GM11168 (cell line): Measurements from ENCODE around the gene GALNT1.

ENCODE experiments used
- in situ Hi-C: fragments of 300-500 bp; cut with MboI; formaldehyde crosslinking; loops from one replicate; pipeline ENCODE4 v1.12.0; 2022; ENCODE audit warnings: low sequenced_read_pairs; ENCODE audit not compliant: unreplicated experiment

Gene GALNT1

DNA sequence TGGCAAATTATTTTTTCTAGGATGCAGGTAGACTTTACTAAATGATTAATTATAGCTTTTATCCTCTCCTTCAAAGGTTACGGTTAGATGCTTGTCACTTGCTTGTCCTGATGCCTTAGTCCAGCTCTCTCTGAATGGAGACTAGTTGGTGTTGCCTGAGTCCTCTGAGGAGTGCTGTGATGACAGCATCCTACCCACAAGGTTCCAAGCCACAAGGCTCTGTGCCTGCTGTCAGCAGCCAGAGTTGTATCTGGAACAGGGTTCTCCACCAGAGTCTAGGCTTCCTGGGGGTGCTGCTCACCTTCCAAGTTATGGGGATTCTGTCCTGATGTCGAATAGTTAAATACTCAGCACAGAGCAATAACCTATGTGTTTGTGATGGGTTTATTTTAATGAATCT, 125.7 kb downstream of the GALNT1 start:
- in situ Hi-C loops, result no loop called here

GRCh38 chr18:35707674-35708073, 126.1 kb downstream of the GALNT1 start:
- in situ Hi-C loops, result no loop called here

DNA sequence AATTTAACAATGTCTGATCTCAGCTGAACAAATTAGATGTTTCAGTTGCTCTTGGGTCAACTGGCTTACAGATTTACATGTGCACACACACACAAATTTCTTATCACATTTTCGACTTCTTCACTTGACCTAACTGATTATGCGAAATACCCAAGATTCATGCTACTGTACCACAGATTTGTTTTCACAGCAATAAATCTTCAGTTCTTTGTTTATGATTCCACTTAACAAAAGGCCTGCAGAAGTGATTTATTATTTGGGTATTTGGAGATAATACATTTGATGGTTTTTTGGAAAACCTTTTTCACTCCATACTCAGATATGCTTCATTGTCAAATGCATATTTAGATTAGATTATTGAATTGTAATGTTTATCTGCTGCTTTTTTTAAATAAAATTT, 129.0 kb downstream of the GALNT1 start:
- in situ Hi-C loops, result no loop called here

DNA sequence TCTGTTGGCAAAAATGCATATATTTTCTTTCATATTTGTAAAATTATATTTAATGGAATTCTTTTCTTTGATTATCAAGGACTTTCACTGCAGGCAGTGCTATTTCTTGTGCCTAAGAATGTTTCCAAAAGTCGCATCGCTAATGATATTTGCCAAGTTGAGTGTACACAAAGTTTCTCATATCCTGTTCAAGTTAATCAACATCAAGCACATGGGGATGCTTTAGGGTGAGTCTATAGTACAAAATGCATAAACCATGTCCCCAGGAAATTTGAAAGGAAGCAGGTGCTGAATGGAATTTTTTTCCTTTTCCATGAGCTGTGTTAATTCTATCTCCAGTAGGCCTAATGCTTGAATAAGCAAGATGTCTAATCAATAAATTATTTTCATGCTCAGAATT, 129.7 kb downstream of the GALNT1 start:
- in situ Hi-C loops, result no loop called here

DNA sequence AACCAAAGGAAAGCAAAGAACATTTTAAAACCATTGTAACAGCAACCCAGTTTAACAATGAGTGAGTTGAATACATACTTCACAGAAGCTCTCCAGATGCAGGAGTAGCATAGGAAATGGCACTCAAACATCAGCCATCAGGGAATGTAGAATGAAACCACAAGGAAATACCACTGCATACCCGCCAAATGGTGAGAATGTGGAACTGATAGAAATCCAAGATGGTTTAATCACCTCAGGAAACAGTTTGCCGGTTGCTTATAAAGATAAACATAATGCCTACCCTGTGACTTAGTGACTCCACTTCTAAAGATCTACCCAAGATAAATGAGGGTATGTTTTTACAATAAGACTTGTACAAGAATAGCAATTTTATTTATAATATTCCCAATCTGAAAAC, 132.0 kb downstream of the GALNT1 start:
- in situ Hi-C loops, result no loop called here

- in situ Hi-C loops, result no loop called here
These were observed 133.0 kb downstream of the GALNT1 start for GRCh38 chr18:35714539-35714938.

DNA sequence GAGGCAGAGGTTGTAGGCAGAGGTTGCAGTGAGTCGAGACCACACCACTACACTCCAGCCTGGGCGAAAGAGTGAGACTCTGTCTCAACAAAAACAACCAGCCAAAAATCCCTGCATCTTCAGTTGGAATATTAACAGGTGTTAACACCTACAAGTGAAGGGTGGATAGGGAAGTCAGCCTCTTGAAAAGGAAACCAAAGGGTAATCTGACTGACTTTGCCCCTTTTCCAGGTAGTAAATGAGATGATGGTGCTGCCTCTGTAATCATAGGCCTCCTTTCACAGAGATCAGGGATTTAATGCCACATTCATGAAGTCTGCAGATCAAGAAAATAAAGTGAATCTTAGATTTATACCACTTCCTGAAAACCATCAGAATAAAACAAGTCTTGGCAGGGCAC, 133.6 kb downstream of the GALNT1 start:
- in situ Hi-C loops, result no loop called here

- in situ Hi-C loops, result no loop called here
These were observed 134.8 kb downstream of the GALNT1 start for GRCh38 chr18:35716169-35716831.

DNA sequence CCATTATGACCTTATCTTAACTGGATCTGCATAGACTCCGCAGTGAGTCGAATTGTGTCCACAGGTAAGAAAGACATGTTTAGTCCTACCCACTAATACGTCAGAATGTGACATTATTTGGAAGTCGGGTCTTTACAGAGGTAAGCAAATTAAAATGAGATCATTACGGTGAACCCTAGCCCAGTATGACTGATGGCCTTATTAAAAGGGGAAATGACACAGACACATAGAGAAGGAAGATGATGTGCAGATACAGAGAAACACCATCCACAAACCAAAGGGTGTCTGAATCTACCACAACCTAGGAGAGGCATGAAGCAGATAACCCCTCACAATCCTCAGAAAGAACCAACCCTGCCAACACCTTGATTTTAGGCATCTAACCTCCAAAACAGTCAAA, 135.6 kb downstream of the GALNT1 start:
- in situ Hi-C loops, result no loop called here

GRCh38 chr18:35721431-35722081, 140.0 kb downstream of the GALNT1 start:
- in situ Hi-C loops, result no loop called here

DNA sequence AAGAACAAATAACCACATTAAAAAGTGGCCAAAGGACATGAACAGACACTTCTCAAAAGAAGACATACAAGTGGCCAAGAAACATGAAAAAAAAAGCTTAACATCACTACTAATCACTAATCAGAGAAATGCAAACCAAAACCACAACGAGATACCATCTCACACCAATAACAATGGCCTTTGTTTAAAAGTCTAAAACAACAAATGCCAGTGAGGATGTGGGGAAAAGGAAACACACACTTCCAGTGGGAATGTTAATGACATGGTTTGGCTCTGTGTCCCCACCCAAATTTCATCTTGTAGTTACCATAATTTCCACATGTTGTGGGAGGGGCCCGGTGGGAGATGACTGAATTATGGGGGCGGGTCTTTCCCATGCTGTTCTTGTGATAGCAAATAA, 147.1 kb downstream of the GALNT1 start:
- in situ Hi-C loops, result no loop called here

GRCh38 chr18:35729991-35730668, 148.6 kb downstream of the GALNT1 start:
- in situ Hi-C loops, result no loop called here

DNA sequence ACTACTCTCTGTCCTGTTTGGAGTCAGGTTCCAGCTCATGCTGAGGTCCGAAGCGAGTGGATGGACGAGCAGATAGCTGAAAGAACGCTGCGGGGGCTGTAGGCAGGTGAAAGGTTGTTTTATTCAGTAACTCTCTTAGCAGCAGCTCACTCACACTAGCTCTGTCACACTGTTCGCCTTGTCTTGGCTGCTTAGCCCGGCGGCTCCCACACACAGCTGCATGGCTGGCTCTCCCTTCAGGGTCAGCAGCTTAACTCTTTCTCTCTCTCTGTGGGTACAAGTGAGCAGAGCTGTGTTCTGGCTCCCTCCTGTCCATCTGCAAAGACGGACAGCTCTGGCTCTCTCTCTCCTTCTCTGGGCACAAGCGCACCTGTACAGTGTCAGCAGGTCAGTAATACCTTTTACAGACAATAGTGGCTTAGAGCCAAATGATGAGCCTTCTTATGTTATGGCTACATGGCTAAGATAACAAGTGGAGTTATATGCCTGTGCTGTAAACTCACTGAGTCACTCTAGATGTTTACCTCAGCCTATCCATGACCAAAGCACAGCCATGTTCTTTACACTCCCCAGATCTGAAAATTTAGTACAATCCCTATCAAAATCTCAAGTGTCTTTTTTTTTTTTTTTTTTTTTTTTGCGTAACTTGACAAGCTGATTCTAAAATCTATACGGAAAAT, 149.3 kb downstream of the GALNT1 start:
- in situ Hi-C loops, result no loop called here

DNA sequence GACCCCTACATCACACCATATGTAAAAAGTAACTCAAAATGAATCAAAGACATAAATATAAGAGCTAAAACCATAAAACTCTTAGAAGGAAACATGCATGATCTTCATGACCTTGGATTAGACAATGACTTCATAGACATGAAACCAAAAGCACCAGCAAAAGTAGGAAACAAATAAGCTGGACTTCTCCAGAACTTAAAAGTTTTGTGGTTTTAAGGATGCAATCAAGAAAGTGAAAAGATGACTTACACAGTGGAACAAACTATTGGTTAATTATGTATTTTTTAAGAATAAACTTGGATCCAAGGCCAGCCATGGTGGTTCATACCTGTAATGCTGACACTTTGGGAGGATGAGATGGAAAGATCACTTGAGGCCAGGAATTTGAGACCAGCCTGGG, 150.2 kb downstream of the GALNT1 start:
- in situ Hi-C loops, result no loop called here

DNA sequence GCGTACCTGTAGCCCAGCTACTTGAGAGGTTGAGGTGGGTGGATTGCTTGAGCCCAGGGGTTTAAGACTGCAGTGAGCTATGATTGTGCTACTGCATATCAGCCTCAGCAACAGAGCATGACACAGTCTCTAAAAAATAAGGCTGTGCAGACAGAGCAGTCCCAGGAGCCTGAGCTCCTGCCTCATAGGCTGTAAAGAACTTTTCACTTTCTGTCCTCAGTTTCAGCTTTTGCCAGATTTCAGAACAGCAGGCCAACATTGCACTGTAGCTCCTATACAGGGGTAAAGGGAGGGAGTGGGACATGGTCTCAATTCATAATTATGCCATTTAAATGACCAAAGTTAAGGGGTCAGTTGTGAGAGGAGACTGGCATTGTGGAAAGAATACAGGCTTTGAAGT, 150.6 kb downstream of the GALNT1 start:
- in situ Hi-C loops, result no loop called here

- in situ Hi-C loops, result no loop called here
These were observed 151.1 kb downstream of the GALNT1 start for GRCh38 chr18:35732636-35733035.

GRCh38 chr18:35733408-35733807, 151.9 kb downstream of the GALNT1 start:
- in situ Hi-C loops, result no loop called here

DNA sequence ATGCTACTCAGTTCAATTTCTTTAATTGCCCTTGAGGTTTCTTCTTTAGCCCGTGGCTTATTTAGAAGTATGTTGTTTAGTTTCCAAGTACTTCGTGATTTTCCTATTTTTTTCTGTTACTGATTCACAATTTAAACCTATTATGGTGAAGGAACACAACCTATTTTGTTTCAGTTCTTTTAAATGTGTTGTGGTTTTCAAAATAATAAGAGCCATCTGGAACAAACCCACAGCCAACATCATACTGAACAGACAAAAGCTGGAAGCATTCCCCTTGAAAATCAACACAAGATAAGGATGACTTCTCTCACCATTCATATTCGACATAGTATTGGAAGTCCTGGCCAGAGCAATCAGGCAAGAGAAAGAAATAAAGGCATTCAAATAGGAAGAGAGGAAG, 155.2 kb downstream of the GALNT1 start:
- in situ Hi-C loops, result no loop called here

DNA sequence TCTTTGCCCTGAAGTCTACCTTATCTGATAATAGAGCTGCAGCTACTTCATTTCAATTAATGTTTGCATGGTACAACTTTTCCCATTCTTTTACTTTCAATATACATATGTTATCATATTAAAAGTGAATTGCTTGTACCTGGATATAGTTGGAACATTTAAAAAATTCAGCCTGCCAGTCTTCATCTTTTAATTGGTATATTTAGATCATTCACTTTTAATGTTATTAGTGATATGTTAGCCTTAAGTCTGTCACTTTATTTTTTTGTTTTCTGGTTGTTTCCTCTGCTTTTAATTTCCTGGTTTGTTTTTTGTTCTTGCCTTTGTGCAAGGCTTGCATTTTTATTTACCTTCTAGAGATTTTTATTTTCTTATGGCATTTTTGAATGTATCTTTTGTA, 158.2 kb downstream of the GALNT1 start:
- in situ Hi-C loops, result no loop called here

DNA sequence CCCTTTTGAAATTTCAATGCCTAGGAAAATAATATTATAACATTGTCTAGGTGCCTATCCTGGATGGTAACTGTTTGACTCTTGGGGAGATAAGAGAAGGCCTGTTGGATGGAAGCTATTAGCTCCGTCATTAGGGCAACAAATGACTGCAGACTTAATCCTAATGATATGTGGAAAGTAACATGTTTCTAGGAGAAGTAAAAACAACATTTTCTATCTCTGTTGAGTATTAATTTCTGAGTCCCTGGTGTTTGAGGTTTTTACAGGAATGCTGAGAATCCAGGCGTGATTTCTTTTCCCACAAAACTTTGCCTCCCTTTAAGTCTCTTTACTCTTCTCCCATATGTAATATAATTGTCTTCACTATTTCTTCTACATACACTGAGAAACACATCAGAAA, 159.1 kb downstream of the GALNT1 start:
- in situ Hi-C loops, result no loop called here

DNA sequence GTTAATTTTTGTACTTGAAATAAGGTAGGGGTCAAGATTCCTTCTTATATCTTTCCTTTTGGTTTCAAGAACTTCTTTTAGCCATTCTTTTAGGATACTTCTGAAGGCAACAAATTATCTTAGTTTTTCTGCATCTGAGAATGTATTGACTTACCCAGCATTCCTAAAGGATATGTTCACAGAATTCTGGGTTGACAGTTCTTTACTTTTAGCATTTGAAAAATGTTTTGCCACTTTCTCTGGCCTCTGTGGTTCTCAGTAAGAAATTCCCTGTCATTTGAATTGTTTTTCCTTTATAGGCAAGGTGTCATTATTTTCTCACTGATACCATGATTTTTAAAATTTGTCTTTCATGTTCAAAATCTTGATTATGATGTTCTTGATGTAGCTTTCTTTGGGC, 162.4 kb downstream of the GALNT1 start:
- in situ Hi-C loops, result no loop called here
